ENCODE data around the gene GPR183. TPM values are rescaled to one million over a fixed set of nuclear protein-coding genes. Genes with fewer than 3 reads are reported as not detected.
A peak's percentile ranks its signal among the peaks of the same experiment; 100 is the strongest.
"Not testable (repeated sequence)": the region's sequence is repeated elsewhere in the genome, so short reads cannot be mapped to it uniquely, and the experiment has no call there.

GPR183 gene
- total RNA-seq, 1 experiment from 2014 or later: not detected

DNA sequence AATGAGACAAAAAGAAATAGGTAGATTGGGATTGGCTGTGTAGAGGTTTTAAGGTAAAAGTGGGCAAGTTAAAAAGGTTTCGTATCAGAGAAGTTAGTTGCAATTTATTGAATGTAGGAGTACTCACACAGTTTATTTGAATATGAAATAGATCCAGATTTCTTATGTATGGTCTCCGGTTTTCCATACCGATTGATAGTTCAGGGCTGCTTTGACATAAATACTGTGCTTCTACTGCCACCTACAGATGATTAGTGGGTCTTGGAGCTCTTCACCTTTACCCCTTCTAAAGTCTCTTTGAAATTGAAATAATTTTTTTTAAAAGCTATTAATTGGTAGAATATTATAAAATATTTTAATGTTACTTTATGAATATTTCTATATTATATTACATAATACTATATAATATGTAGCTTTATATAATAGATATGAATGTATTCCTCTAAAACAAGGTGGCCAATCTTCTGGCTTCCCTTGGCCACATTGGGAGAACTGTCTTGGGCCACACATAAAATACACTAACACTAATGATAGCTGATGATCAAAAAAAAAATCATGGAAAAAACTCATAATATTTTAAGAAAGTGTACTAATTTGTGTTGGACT is 41.3 kb downstream of the GPR183 start:
- peak; percentile 73 for DNase-seq (ENCODE audit: low read depth, low spot score)
- in situ Hi-C loops (cut with HindIII; ENCODE audit: low pct_unique_long_range_greater_than_20kb, low sequenced_read_pairs): no loop called here

- no peak for DNase-seq (ENCODE audit: low read depth, low spot score)
- in situ Hi-C loops (cut with HindIII; ENCODE audit: low pct_unique_long_range_greater_than_20kb, low sequenced_read_pairs): no loop called here
Observed at GRCh38 chr13:99265162-99265800, 41.9 kb downstream of the GPR183 start.

- DNase-seq (ENCODE audit: low read depth, low spot score): no peak
- in situ Hi-C loops (cut with HindIII; ENCODE audit: low pct_unique_long_range_greater_than_20kb, low sequenced_read_pairs): no loop called here
Observed at GRCh38 chr13:99264051-99264450, 43.1 kb downstream of the GPR183 start.

- in situ Hi-C loops (cut with HindIII; ENCODE audit: low pct_unique_long_range_greater_than_20kb, low sequenced_read_pairs): no loop called here
- DNase-seq (ENCODE audit: low read depth, low spot score): no peak
Observed at GRCh38 chr13:99263126-99263785, 43.9 kb downstream of the GPR183 start.

GRCh38 chr13:99261059-99261458 is 46.1 kb downstream of the GPR183 start:
- DNase-seq (ENCODE audit: low read depth, low spot score): peak; percentile 39
- in situ Hi-C loops (cut with HindIII; ENCODE audit: low pct_unique_long_range_greater_than_20kb, low sequenced_read_pairs): no loop called here

DNA sequence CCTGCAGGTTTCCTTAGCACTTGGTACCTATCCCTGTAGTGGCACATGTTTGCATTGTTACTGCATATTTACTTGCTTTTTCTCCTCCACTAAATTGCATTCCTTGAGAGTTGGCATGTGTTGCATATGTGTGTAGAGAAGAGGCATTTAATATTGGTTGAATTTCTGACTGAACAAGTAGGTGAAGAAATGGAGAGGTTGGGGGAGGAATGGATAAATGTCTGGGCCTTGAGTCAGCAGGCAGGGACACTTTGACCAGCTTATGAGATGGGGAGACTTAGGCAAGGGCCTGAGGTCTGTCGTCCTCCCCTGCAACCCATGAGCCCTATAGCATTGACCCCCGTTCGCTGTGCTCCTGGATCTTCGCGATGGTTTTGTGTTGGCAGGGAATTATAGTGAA is 47.0 kb downstream of the GPR183 start:
- in situ Hi-C loops (cut with HindIII; ENCODE audit: low pct_unique_long_range_greater_than_20kb, low sequenced_read_pairs): no loop called here
- DNase-seq (ENCODE audit: low read depth, low spot score): no peak

GRCh38 chr13:99258946-99259345 is 48.3 kb downstream of the GPR183 start:
- DNase-seq (ENCODE audit: low read depth, low spot score): no peak
- in situ Hi-C loops (cut with HindIII; ENCODE audit: low pct_unique_long_range_greater_than_20kb, low sequenced_read_pairs): no loop called here

DNA sequence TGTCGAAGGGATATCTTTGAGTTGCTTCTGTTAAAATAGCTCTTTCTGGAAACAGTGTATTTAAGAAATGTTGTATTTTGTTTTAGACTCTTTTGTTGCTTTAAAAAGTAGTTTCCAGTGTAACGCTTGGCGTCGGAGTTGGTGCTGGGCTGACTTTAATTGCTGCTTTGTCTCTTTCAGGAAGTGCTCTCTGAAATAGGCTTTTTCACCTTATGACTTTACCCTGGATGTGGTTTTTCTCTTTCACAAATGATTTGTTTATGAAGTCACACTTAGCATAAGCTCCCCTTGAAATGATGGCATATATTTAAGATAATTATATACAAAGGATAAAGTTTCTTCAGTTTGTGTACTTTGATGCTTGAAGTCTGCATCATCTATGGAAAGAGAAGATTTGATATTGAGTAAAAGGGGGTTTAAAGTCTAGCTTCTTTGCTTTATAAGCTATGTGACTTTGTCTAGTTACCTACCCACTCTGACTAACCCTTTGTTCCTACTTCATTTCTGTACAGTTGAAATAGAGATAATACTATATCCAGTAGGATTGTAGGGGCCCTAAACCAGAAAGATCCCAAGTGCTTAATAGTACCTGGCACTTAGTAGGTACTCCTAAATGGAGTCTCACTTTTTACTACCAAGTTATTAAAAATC is 48.9 kb downstream of the GPR183 start, which contains the start of gene GPR18:
Gene GPR18, minus strand, starts transcription at position 170 of the 651 bp plus-strand sequence. CDS start 2,507 bp downstream, outside the sequence.
- DNase-seq (ENCODE audit: low read depth, low spot score): peak; percentile 41
- in situ Hi-C loops (cut with HindIII; ENCODE audit: low pct_unique_long_range_greater_than_20kb, low sequenced_read_pairs): no loop called here

DNA sequence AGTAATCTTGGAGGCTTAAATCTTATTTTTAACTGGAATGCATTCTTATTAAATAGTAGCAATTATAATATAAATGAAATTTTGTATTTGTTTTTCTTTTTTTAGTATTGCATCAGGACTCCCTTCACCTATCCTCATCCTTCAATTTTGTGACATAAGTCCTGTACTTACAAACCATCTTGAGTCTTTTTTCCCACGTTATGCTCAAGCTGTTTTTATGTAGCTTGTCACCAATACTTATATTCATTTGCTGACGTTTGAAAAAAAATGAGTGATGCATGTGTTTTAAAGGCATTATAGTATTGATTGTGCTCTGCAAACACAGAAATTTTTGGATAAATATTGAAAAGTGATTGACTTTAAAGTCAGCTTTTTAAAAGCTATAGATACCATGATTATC is 49.9 kb downstream of the GPR183 start:
- in situ Hi-C loops (cut with HindIII; ENCODE audit: low pct_unique_long_range_greater_than_20kb, low sequenced_read_pairs): no loop called here
- no peak for DNase-seq (ENCODE audit: low read depth, low spot score)

GRCh38 chr13:99256709-99257108 is 50.5 kb downstream of the GPR183 start:
- in situ Hi-C loops (cut with HindIII; ENCODE audit: low pct_unique_long_range_greater_than_20kb, low sequenced_read_pairs): no loop called here
- DNase-seq (ENCODE audit: low read depth, low spot score): no peak

- no peak for DNase-seq (ENCODE audit: low read depth, low spot score)
- in situ Hi-C loops (cut with HindIII; ENCODE audit: low pct_unique_long_range_greater_than_20kb, low sequenced_read_pairs): no loop called here
Observed at GRCh38 chr13:99256283-99256682, 50.9 kb downstream of the GPR183 start.

DNA sequence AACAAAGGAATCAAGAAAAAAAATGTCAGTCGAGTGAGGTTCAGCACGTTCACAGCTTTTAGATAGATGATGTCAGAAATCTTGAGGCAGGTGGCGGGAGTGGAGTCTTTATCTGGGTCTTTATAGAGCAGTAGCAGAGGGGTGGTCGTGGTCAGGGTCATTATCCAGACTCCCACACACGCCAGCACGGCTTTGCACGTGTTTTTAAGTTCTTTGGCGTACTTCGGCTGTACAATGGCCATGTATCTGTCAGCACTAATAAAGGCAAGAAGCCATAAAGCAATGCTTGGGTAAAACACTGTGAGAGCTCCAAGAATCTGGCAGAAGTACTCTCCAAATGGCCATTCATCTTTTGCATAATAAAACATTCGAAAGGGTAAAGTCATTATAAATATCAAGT is 51.9 kb downstream of the GPR183 start:
- DNase-seq (ENCODE audit: low read depth, low spot score): no peak
- in situ Hi-C loops (cut with HindIII; ENCODE audit: low pct_unique_long_range_greater_than_20kb, low sequenced_read_pairs): no loop called here

GRCh38 chr13:99254830-99255229 is 52.4 kb downstream of the GPR183 start:
- no peak for DNase-seq (ENCODE audit: low read depth, low spot score)
- in situ Hi-C loops (cut with HindIII; ENCODE audit: low pct_unique_long_range_greater_than_20kb, low sequenced_read_pairs): no loop called here

DNA sequence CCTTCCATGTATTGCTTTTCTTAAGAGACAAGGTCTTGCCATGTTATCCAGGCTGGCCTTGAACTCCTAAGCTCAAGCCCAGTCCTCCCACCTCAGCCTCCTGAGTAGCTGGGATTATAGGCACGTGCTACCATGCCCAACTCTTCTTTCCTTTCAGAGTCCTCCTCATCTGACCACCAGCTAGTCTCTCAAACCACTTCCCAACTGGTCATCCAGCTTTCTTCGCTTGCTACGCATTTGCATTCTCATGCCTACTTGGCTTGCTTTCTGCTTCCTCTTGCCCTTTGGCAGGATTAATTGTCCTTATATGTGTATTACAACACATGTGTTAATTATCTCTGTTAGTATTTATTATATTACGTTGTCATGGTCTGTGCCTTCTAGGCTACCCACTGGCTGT is 55.3 kb downstream of the GPR183 start:
- no peak for DNase-seq (ENCODE audit: low read depth, low spot score)
- in situ Hi-C loops (cut with HindIII; ENCODE audit: low pct_unique_long_range_greater_than_20kb, low sequenced_read_pairs): no loop called here

- DNase-seq (ENCODE audit: low read depth, low spot score): no peak
Observed at GRCh38 chr13:99250982-99251825, 56.0 kb downstream of the GPR183 start.

DNA sequence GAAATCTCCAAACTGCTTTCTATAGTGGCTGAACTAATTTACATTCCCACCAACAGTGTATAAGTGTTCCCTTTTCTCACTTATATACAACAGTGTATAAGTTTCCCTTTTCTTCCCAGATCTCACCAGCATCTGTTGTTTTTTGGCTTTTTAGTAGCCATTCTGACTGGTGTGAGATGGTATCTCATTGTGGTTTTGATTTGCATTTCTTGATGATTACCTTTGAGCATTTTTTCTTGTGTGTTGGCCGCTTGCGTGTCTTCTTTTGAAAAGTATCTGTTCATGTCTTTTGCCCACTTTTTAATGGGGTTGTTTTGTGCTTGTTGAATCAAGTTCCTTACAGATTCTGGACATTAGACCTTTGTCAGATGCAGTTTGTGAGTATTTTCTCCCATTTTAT is 57.6 kb downstream of the GPR183 start:
- DNase-seq (ENCODE audit: low read depth, low spot score); in situ Hi-C loops (cut with HindIII; ENCODE audit: low pct_unique_long_range_greater_than_20kb, low sequenced_read_pairs): not testable (repeated sequence)

More at GRCh38 chr13:99250982-99251825, 56.0 kb downstream of the GPR183 start:
- in situ Hi-C loops (cut with HindIII; ENCODE audit: low pct_unique_long_range_greater_than_20kb, low sequenced_read_pairs): no loop called here

GRCh38 chr13:99249178-99249577 is 58.0 kb downstream of the GPR183 start:
- DNase-seq (ENCODE audit: low read depth, low spot score); in situ Hi-C loops (cut with HindIII; ENCODE audit: low pct_unique_long_range_greater_than_20kb, low sequenced_read_pairs): not testable (repeated sequence)

DNA sequence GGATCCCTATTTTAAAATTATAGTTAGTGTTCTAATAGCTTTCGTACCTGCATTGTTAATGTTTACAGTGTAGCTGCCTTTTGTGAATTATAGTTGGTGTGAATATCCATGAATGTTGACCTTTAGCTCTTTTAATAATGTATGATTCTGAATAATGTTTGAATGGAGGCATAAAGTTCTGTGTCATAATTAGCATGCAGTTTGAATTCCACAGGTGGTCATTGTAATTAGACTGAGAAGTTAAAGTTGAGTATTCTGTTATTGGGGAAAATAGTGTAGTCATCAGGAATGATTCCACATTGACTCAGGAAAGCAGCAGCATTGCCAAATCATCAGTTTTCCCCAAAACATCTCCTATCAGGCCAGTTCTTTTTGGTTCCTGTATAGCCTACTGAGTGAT is 61.1 kb downstream of the GPR183 start:
- in situ Hi-C loops (cut with HindIII; ENCODE audit: low pct_unique_long_range_greater_than_20kb, low sequenced_read_pairs): no loop called here
- no peak for DNase-seq (ENCODE audit: low read depth, low spot score)
